Heart left ventricle (tissue), 16 donors: Measurements from ENCODE around the gene ALAD. TPM values are rescaled to one million over a fixed set of nuclear protein-coding genes. Genes with fewer than 3 reads are reported as not detected.
A peak's percentile ranks its signal among the peaks of the same experiment; 100 is the strongest.

ENCODE experiments used
- ATAC-seq, 4 donors: fragments of 200-7000 bp; cut with Tn5 transposase; one replicate each; pipeline ENCODE4 v1.9.1; 2020 to 2022; ENCODE audit warnings: moderate library complexity in 4 of 4, mild to moderate bottlenecking in 3 of 4, moderate number of reproducible peaks in 1 of 4
- DNase-seq, 5 donors: peaks; one replicate each; pipeline ENCODE4 v3.0.0-alpha.2; 2020
- H3K27ac ChIP-seq, 12 donors: fragments of 200-600 bp; sonication (generic) in 4 of 12; one replicate each; pipeline versions ENCODE4 v1.5.0 to v1.8.0; 2016 to 2022; ENCODE audit warnings: mild to moderate bottlenecking in 2 of 12
- H3K27me3 ChIP-seq, 9 donors: fragments of 200-600 bp; sonication (generic) in 2 of 9; one replicate each; pipeline versions ENCODE4 v1.5.1 to v1.8.0; 2016 to 2022; ENCODE audit warnings: mild to moderate bottlenecking in 3 of 9
- H3K36me3 ChIP-seq, 9 donors: fragments of 200-600 bp; sonication (generic) in 2 of 9; one replicate each; pipeline versions ENCODE4 v1.5.0 to v1.8.0; 2018 to 2022; ENCODE audit warnings: mild to moderate bottlenecking in 2 of 9
- H3K4me1 ChIP-seq, 12 donors: fragments of 200-600 bp; sonication (generic) in 4 of 12; one replicate each; pipeline versions ENCODE4 v1.5.0 to v1.8.0; 2016 to 2022; ENCODE audit warnings: mild to moderate bottlenecking in 3 of 12
- H3K4me3 ChIP-seq, 12 donors: fragments of 200-600 bp; sonication (generic) in 4 of 12; one replicate each; pipeline versions ENCODE4 v1.5.0 to v1.8.0; 2017 to 2022; ENCODE audit warnings: mild to moderate bottlenecking in 9 of 12, moderate library complexity in 4 of 12
- H3K9me3 ChIP-seq, 12 donors: fragments of 200-600 bp; sonication (generic) in 4 of 12; one replicate each; pipeline versions ENCODE4 v1.5.0 to v1.8.0; 2016 to 2022; ENCODE audit warnings: mild to moderate bottlenecking in 1 of 12
- POLR2A ChIP-seq, 2 donors: fragments of 450-650 bp; IDR thresholded peaks; one replicate each; pipeline ENCODE4 v1.6.1; 2017; ENCODE audit warnings: antibody characterized with exemption in 2 of 2, mild to moderate bottlenecking in 2 of 2, moderate library complexity in 2 of 2
- WGBS, 4 donors: extraction: QIAGEN DNeasy Blood & Tissue Kit in 2 of 4; methylation state at CpG; one replicate each; pipeline versions ENCODE4 v1.1.5 to v1.1.7; 2013 to 2018; 5-methylcytosine and 5-hydroxymethylcytosine counted together
- intact Hi-C, 10 donors: fragments of 100-400 bp; cut with DNase I; formaldehyde crosslinking; loops; one replicate each; pipeline versions ENCODE4 v1.11.1 to v1.14.2; 2022
- polyA plus RNA-seq, 2 donors: library from polyadenylated mRNA; stranded (reverse); fragments of 200-250 nt; gene quantifications; one replicate each; pipeline ENCODE4 v1.2.3, GENCODE V29; 2013
- total RNA-seq, 9 donors: library from RNA; depleted of rRNA in 2 of 9; stranded (reverse); fragments of >200 nt in 2 of 9; fragmentation: NEBNext Ultra II Directional in 3 of 9; extraction: Animal tissue kit (Norgen Biotek cat#: 25700) in 3 of 9; gene quantifications; one replicate each; pipeline versions ENCODE4 v1.1.0 to v1.2.4, GENCODE V29; 2016 to 2023
- TF ChIP-seq, protein P1 (sequence below), 12 donors: fragments of 200-600 bp; sonication (generic) in 4 of 12; IDR thresholded peaks; one replicate each; pipeline versions ENCODE4 v1.5.0 to v1.8.0; 2018 to 2022; ENCODE audit warnings: antibody characterized with exemption in 12 of 12, mild to moderate bottlenecking in 5 of 12
- donor health status: ischemic (EF 13 %, LVEDD 7.1; RV severe dilation, severe dysfunction).
- donor health status: healthy with polysubstance abuse.
- donor health status: DM: no; HTN: yes; CAD: no.
- donor health status: DM: no; HTN: no; CAD: no.
- donor health status: ischemic (EF 25% LVEDD 6.9; RV normal size, moderate dysfunction).
- donor health status: ischemic (EF 25% LVEDD 5.7; RV mildly dilated, moderate dysfunction).
- donor health status: healthy.
- donor health status: DM: yes; HTN: yes; CAD: no.
- donor health status: ischemic (EF 35%, LVEDD 5.7; RV mildly dilated, moderate dysfunction).
- donor health status: nonischemic (EF 11% LVEDD 7.7; RV severe dilation, severe dysfunction).
- donor health status: DM: yes; HTN: yes; CAD: no.
- donor health status: PGD.
- donor health status: ischemic (EF 29% LVEDD 5.4; RV normal size, mild dysfunction).
- donor health status: nonischemic (EF 23%, LVEDD 6.1; RV moderate dilation, normal function).

Gene ALAD
- total and polyA plus RNA-seq, 11 donors = 39.8 to 153 (median 85.6) TPM

DNA sequence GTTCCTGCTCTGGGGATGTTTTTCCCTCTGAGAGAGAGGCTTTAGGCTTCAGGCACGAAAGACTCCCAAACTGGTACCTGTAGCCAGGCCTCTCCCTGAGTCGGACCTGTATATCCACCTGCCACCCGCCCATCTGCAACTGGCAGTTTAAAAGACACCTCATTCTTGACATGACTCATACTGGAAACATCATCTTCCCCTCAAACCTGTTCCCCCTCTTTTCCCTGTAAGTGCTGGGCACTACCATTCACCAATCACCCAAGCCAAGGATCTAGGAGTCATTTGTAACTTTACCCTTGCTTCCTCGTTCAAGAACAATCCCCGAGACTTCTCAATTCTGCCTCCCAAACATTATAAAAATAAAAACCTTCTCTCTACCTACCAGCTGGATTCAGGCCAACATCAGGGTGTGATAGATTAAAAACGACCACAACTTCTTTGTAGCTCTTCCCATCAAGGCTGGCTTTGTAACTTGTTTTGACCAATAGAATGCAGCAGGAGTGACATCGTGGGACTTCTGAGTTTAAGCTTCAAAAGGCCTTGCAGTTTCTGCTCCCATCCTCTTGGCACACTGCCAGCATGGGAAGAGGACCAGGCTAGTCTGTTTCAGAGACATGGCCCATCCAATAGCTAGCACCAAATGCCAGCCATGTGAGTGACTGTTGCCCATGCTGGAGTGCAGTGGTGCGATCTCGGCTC lies 59.2 kb downstream of the ALAD start:
- TF ChIP-seq, protein P1, sequence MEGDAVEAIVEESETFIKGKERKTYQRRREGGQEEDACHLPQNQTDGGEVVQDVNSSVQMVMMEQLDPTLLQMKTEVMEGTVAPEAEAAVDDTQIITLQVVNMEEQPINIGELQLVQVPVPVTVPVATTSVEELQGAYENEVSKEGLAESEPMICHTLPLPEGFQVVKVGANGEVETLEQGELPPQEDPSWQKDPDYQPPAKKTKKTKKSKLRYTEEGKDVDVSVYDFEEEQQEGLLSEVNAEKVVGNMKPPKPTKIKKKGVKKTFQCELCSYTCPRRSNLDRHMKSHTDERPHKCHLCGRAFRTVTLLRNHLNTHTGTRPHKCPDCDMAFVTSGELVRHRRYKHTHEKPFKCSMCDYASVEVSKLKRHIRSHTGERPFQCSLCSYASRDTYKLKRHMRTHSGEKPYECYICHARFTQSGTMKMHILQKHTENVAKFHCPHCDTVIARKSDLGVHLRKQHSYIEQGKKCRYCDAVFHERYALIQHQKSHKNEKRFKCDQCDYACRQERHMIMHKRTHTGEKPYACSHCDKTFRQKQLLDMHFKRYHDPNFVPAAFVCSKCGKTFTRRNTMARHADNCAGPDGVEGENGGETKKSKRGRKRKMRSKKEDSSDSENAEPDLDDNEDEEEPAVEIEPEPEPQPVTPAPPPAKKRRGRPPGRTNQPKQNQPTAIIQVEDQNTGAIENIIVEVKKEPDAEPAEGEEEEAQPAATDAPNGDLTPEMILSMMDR (IDR thresholded peaks at IDR 0.05) = no peak
- TF ChIP-seq POLR2A (IDR thresholded peaks at IDR 0.05) = no peak
- Histone ChIP-seq H3K4me1 (peaks cover 0 to 26% (median 12%) of the 10 kb centered on the region in 12 donors), H3K9me3 (no peaks in the 10 kb centered on the region), H3K27ac (no peak overlapping the region), H3K36me3 (no peaks in the 10 kb centered on the region), H3K4me3 (no peak overlapping the region), H3K27me3 (no peaks in the 10 kb centered on the region)
- intact Hi-C loops = loop anchor here in 8 of 10 donors (2.0 to 10.0 kb wide), 6 partner anchors 35 to 67 kb away; partner anchors contain the start of genes ALAD (in 4 of the 8), HDHD3 (in 3 of the 8), CDC26 (in 1 of the 8) and PRPF4 (in 1 of the 8)
- WGBS, 4 donors = 70 to 74% (median 73%) methylated on average over 9 of the region's 9 CpGs
- no peak for ATAC-seq
- no peak for DNase-seq

DNA sequence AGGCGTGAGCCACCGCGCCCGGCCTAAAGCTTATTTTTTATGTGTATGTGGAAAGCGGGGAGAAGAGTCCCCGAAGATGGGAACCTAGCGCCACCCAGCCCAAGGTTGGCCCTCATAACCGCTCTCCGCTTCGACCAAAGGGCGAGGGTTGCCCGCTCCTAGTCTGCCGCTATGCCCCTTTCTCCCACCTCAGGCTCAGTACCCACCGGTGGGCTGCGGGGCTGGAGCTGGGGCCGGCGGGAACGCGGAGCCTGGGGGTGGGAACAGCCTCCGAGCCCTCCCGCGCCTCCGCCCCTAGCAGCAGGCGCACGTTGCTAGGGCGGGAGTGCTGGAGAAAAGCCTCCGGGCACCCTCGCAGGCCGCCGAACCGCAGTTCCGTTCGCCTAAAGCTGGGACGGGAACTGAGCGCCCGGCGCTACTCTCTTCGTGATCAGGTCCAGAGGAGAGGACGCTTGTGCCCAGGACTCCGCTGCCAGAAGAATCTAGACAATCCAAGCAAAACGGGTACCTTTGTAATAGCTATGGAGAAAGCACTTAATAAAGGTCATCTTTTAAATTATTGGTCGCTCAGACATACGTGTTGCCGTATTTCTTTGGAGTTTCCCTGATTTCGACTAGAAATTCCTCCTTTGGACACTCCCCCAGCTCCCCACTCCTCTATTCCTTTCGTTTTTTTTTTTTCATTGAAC lies 60.9 kb downstream of the ALAD start, which contains the start of gene WDR31:
WDR31 (minus strand) TSS at position 265 of the 689 bp plus-strand sequence. CDS start 8,253 bp downstream, outside the sequence.
- Histone ChIP-seq H3K27me3 (no peaks in the 10 kb centered on the region), H3K4me1 (peaks cover 0 to 26% (median 12%) of the 10 kb centered on the region in 12 donors), H3K36me3 (no peaks in the 10 kb centered on the region), H3K4me3 (peak within 1 kb of the TSS; percentile 43 to 99 (median 80)), H3K27ac (peak within 1 kb of the TSS; percentile 37 to 90 (median 80)), H3K9me3 (no peaks in the 10 kb centered on the region)
- intact Hi-C loops = loop anchor here in 8 of 10 donors (2.0 to 10.0 kb wide), 6 partner anchors 37 to 65 kb away; partner anchors contain the start of genes ALAD (in 4 of the 8), HDHD3 (in 3 of the 8), CDC26 (in 1 of the 8) and PRPF4 (in 1 of the 8)
- peak; percentile 72 to 91 (median 90) for ATAC-seq
- peak; percentile 87 to 93 (median 89) for DNase-seq
- TF ChIP-seq POLR2A (IDR thresholded peaks at IDR 0.05) = peak in 1 of 2 donors; percentile 52
- TF ChIP-seq, protein P1 (IDR thresholded peaks at IDR 0.05) = peak in 2 of 12 donors; percentile 8 to 31
- 1 to 2% (median 1%) methylated on average over 29 to 46 of the region's 46 CpGs for WGBS, 4 donors

GRCh38 chr9:113337714-113338113 lies 63.4 kb downstream of the ALAD start:
- Histone ChIP-seq H3K27me3 (no peaks in the 10 kb centered on the region), H3K36me3 (no peaks in the 10 kb centered on the region), H3K4me1 (peaks cover 0 to 14% (median 8%) of the 10 kb centered on the region in 12 donors), H3K9me3 (no peaks in the 10 kb centered on the region), H3K27ac (no peak overlapping the region), H3K4me3 (no peak overlapping the region)
- intact Hi-C loops = no loop called here
- ATAC-seq = no peak
- no peak for TF ChIP-seq POLR2A (IDR thresholded peaks at IDR 0.05)
- TF ChIP-seq, protein P1 (IDR thresholded peaks at IDR 0.05) = no peak
- no peak for DNase-seq
- WGBS, 4 donors = 89 to 100% (median 95%) methylated on average over 2 of the region's 2 CpGs

Other genes starting within 250 kb of the ALAD start
- 10 to 100 TPM; 15.8 to 45.5 (median 18.7) TPM for gene FKBP15, start 180.0 kb downstream of the ALAD start, total RNA-seq
- gene FKBP15, start 180.0 kb downstream of the ALAD start, polyA plus RNA-seq = 10 to 100 TPM in 1 of 2 donors, 1 to 10 TPM in 1; 9.9 to 16.1 TPM
- 10 to 100 TPM in 6 of 9 donors, 1 to 10 TPM in 3; 7.9 to 18.2 (median 10.7) TPM for gene SLC31A1, start 179.7 kb downstream of the ALAD start, total RNA-seq
- 10 to 100 TPM in 1 of 2 donors, 1 to 10 TPM in 1; 4.2 to 22.3 TPM for gene SLC31A1, start 179.7 kb downstream of the ALAD start, polyA plus RNA-seq
- 10 to 100 TPM; 22.3 to 39.4 (median 34.4) TPM for gene CDC26, start 125.7 kb downstream of the ALAD start, total RNA-seq
- 10 to 100 TPM; 44.9 to 46.0 TPM for gene CDC26, start 125.7 kb downstream of the ALAD start, polyA plus RNA-seq
- 10 to 100 TPM; 10.4 to 15.0 (median 13.8) TPM for gene PRPF4, start 125.6 kb downstream of the ALAD start, total RNA-seq
- gene PRPF4, start 125.6 kb downstream of the ALAD start, polyA plus RNA-seq = 10 to 100 TPM in 1 of 2 donors, 1 to 10 TPM in 1; 5.1 to 24.6 TPM
- gene RNF183, start 97.9 kb downstream of the ALAD start, total RNA-seq = not detected
- gene RNF183, start 97.9 kb downstream of the ALAD start, polyA plus RNA-seq = under 1 TPM in 1 of 2 donors, not detected in 1; 0.04 TPM
- gene WDR31, start 61.0 kb downstream of the ALAD start, total RNA-seq = 10 to 100 TPM in 6 of 9 donors, 1 to 10 TPM in 3; 8.1 to 22.4 (median 14.4) TPM
- gene WDR31, start 61.0 kb downstream of the ALAD start, polyA plus RNA-seq = 1 to 10 TPM; 7.0 TPM
- 1 to 10 TPM in 7 of 9 donors, under 1 TPM in 1, not detected in 1; 0.39 to 7.6 (median 1.7) TPM for gene BSPRY, start 51.7 kb downstream of the ALAD start, total RNA-seq
- 1 to 10 TPM in 1 of 2 donors, under 1 TPM in 1; 0.80 to 3.8 TPM for gene BSPRY, start 51.7 kb downstream of the ALAD start, polyA plus RNA-seq
- gene HDHD3, start 24.3 kb downstream of the ALAD start, total RNA-seq = 10 to 100 TPM; 11.7 to 53.8 (median 19.4) TPM
- 10 to 100 TPM; 16.2 to 49.0 TPM for gene HDHD3, start 24.3 kb downstream of the ALAD start, polyA plus RNA-seq
- gene POLE3, start 9.4 kb upstream of the ALAD start, total RNA-seq = 10 to 100 TPM; 18.7 to 31.2 (median 24.3) TPM
- 10 to 100 TPM; 14.9 to 72.4 TPM for gene POLE3, start 9.4 kb upstream of the ALAD start, polyA plus RNA-seq
- under 1 TPM in 4 of 9 donors, not detected in 5; 0.14 to 0.93 (median 0.49) TPM for gene C9orf43, start 9.5 kb upstream of the ALAD start, total RNA-seq
- gene C9orf43, start 9.5 kb upstream of the ALAD start, polyA plus RNA-seq = under 1 TPM; 0.15 to 0.27 TPM
- gene RGS3, start 62.4 kb upstream of the ALAD start, total RNA-seq = 100 to 1,000 TPM; 107 to 214 (median 139) TPM
- gene RGS3, start 62.4 kb upstream of the ALAD start, polyA plus RNA-seq = 100 to 1,000 TPM in 1 of 2 donors, 10 to 100 TPM in 1; 93.4 to 120 TPM